Body of pancreas (tissue), 4 donors: ENCODE results near the gene DOCK4. TPM values are rescaled to one million over a fixed set of nuclear protein-coding genes. Genes with fewer than 3 reads are reported as not detected.

ENCODE experiments used
- ATAC-seq: fragments of 150-250 bp; one replicate; pipeline ENCODE4 v1.9.1; 2016
- DNase-seq, 4 donors: peaks; one replicate each; pipeline ENCODE4 v3.0.0-alpha.2; 2019
- H3K27ac ChIP-seq, 4 donors: fragments of 200-600 bp; sonication (generic); 1 replicate in 3 of 4; 2 replicates in 1 of 4; pipeline versions ENCODE4 v1.5.1 to v1.6.1; 2016 to 2019; ENCODE audit warnings: mild to moderate bottlenecking in 1 of 4, mixed read lengths in 1 of 4, moderate library complexity in 1 of 4
- H3K27me3 ChIP-seq, 2 donors: fragments of 200-600 bp; sonication (generic); one replicate each; pipeline ENCODE4 v1.6.0; 2016; ENCODE audit warnings: mild to moderate bottlenecking in 1 of 2
- H3K36me3 ChIP-seq, 2 donors: fragments of 200-600 bp; sonication (generic); replicated peaks in 1 of 2; 2 replicates each; pipeline ENCODE4 v1.5.1; 2016; ENCODE audit warnings: low read depth in 2 of 2; ENCODE audit not compliant: insufficient read depth in 1 of 2
- H3K4me1 ChIP-seq: fragments of 200-600 bp; sonication (generic); one replicate; pipeline ENCODE4 v1.6.0; 2016
- H3K4me3 ChIP-seq, 2 donors: fragments of 200-600 bp; sonication (generic); 1 replicate in 1 of 2; 2 replicates in 1 of 2; pipeline ENCODE4 v1.5.1; 2016 to 2019
- H3K9me3 ChIP-seq, 3 donors: fragments of 200-600 bp; sonication (generic); 1 replicate in 2 of 3; 2 replicates in 1 of 3; pipeline ENCODE4 v1.5.1; 2016
- CTCF ChIP-seq, 7 experiments: fragments of 450-650 bp in 4 of 7; fragments of 200-600 bp in 3 of 7; sonication (generic) in 3 of 7; IDR thresholded peaks; one replicate each; pipeline ENCODE4 v1.5.1; 2016 to 2019; ENCODE audit warnings: antibody characterized with exemption in 7 of 7
- POLR2A ChIP-seq, 3 donors: fragments of 450-650 bp; IDR thresholded peaks; one replicate each; pipeline ENCODE4 v1.6.1; 2016; ENCODE audit warnings: antibody characterized with exemption in 3 of 3, mild to moderate bottlenecking in 2 of 3
- WGBS, 2 donors: methylation state at CpG; one replicate each; pipeline ENCODE4 v1.1.5; 2017; 5-methylcytosine and 5-hydroxymethylcytosine counted together
- intact Hi-C: fragments of 100-400 bp; cut with DNase I; formaldehyde crosslinking; loops from one replicate; pipeline ENCODE4 v1.15.1; 2023
- total RNA-seq, 2 donors: library from RNA; depleted of rRNA; stranded (reverse); fragments of >200 nt; gene quantifications; one replicate each; pipeline ENCODE4 v1.1.0, GENCODE V29; 2016

DOCK4 gene
- total RNA-seq, 2 donors from 2014 or later: 24.9 to 34.6 TPM

GRCh38 chr7:111887734-111888133 lies 318.5 kb downstream of the DOCK4 start:
- intact Hi-C loops: no loop called here
- Histone ChIP-seq H3K4me3 (no peak overlapping the region), H3K27ac (no peak overlapping the region), H3K9me3 (no peaks in the 10 kb centered on the region), H3K36me3 (no peaks in the 10 kb centered on the region), H3K4me1 (no peaks in the 10 kb centered on the region), H3K27me3 (no peaks in the 10 kb centered on the region)
- DNase-seq (no peak), ATAC-seq (no peak)
- TF ChIP-seq POLR2A (IDR thresholded peaks at IDR 0.05) (no peak), CTCF (IDR thresholded peaks at IDR 0.05) (no peak)
- WGBS, 2 donors: 67 to 88% methylated on average over 1 of the region's 1 CpG

GRCh38 chr7:111886233-111886632 lies 320.0 kb downstream of the DOCK4 start:
- Histone ChIP-seq H3K4me3 (no peak overlapping the region), H3K36me3 (no peaks in the 10 kb centered on the region), H3K9me3 (no peaks in the 10 kb centered on the region), H3K27me3 (no peaks in the 10 kb centered on the region), H3K27ac (no peak overlapping the region), H3K4me1 (no peaks in the 10 kb centered on the region)
- TF ChIP-seq CTCF (IDR thresholded peaks at IDR 0.05): no peak
- no peak for TF ChIP-seq POLR2A (IDR thresholded peaks at IDR 0.05)
- intact Hi-C loops: no loop called here
- DNase-seq (no peak), ATAC-seq (no peak)
- WGBS, 2 donors: 43 to 50% methylated on average over 2 of the region's 2 CpGs

GRCh38 chr7:111883241-111883640 lies 323.0 kb downstream of the DOCK4 start:
- DNase-seq: no peak
- Histone ChIP-seq H3K27ac (no peak overlapping the region), H3K9me3 (no peaks in the 10 kb centered on the region), H3K36me3 (no peaks in the 10 kb centered on the region), H3K4me3 (no peak overlapping the region), H3K27me3 (no peaks in the 10 kb centered on the region), H3K4me1 (no peaks in the 10 kb centered on the region)
- intact Hi-C loops: no loop called here
- TF ChIP-seq POLR2A (IDR thresholded peaks at IDR 0.05) (no peak), CTCF (IDR thresholded peaks at IDR 0.05) (no peak)
- no peak for ATAC-seq

GRCh38 chr7:111878785-111879184 lies 327.4 kb downstream of the DOCK4 start:
- intact Hi-C loops: no loop called here
- no peaks in the 10 kb centered on the region for H3K36me3 ChIP-seq
- peaks cover 5% of the 10 kb centered on the region for H3K4me1 ChIP-seq
- H3K9me3 ChIP-seq: no peaks in the 10 kb centered on the region
- no peak overlapping the region for H3K4me3 ChIP-seq
- TF ChIP-seq CTCF (IDR thresholded peaks at IDR 0.05) (no peak), POLR2A (IDR thresholded peaks at IDR 0.05) (no peak)
- ATAC-seq (no peak), DNase-seq (no peak)
- no peak overlapping the region for H3K27ac ChIP-seq
- no peaks in the 10 kb centered on the region for H3K27me3 ChIP-seq

- H3K4me3 ChIP-seq: no peak overlapping the region
- no peaks in the 10 kb centered on the region for H3K9me3 ChIP-seq
- DNase-seq: no peak
- TF ChIP-seq POLR2A (IDR thresholded peaks at IDR 0.05): no peak
- TF ChIP-seq CTCF (IDR thresholded peaks at IDR 0.05): no peak
- H3K36me3 ChIP-seq: no peaks in the 10 kb centered on the region
- no peaks in the 10 kb centered on the region for H3K27me3 ChIP-seq
- peaks cover 12% of the 10 kb centered on the region for H3K4me1 ChIP-seq
- WGBS, 2 donors: 83 to 84% methylated on average over 4 of the region's 4 CpGs
- intact Hi-C loops: no loop called here
- no peak for ATAC-seq
- H3K27ac ChIP-seq: no peak overlapping the region
Observed at GRCh38 chr7:111877931-111878330, 328.3 kb downstream of the DOCK4 start.
